GM19043 (cell line): ENCODE results near the gene USB1.
"Not testable (repeated sequence)": the region's sequence is repeated elsewhere in the genome, so short reads cannot be mapped to it uniquely, and the experiment has no call there.

Experiments used
- ATAC-seq: cut with Tn5 transposase; IDR thresholded peaks from one replicate; pipeline ENCODE4 v1.9.1; 2021; ENCODE audit warnings: low read depth; ENCODE audit not compliant: unreplicated experiment

USB1 gene

DNA sequence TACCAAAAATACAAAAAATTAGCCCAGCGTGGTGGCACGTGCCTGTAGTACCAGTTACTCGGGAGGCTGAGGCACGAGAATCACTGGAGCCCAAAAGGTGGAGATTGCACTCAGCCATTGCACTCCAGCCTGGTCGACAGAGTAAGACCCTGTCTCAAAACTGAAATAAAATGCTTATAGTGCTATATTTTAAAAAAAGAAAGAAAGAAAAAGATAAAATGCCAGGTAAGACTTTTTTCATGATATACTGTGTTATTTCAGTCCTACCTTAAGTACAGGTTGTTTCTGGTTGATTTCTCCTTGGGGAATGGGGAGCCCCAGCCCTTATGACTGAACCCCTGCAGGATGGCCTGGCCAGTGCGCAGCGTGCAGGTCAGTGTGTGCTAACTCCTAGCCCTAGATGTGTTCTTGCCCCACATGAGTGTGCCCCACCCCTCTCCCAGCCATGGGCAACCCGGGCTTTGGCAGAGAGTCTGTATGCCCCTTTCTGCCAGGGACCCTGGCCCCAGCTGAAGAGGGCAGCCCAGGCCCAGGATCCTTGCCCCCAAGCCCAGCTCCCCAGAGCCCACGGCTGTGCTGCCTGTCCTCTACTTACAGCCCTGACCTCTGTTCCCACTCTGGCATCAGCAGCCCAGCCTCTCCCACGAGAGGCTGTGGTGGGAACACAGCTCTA, 31.6 kb upstream of the USB1 start:
- no peak for ATAC-seq

DNA sequence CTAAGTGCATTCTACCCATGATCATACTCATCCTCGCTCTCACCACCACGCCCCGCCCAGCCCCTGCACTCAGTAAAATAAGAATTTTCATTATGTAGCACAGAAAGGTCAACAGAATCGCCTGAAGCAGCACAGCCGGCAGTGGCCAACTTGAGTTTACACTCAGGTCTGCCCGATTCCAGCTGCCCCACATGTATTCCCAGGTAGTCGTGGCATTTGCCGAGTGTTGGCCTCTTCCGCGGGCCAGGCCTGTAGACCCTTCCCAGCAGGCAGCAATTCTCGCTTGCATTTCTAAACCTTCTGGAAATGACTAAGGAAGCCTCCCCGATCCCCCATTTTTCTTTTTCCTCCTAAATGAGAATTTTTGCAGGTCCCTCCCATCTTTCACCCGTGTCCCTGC, 30.9 kb upstream of the USB1 start:
- no peak for ATAC-seq

DNA sequence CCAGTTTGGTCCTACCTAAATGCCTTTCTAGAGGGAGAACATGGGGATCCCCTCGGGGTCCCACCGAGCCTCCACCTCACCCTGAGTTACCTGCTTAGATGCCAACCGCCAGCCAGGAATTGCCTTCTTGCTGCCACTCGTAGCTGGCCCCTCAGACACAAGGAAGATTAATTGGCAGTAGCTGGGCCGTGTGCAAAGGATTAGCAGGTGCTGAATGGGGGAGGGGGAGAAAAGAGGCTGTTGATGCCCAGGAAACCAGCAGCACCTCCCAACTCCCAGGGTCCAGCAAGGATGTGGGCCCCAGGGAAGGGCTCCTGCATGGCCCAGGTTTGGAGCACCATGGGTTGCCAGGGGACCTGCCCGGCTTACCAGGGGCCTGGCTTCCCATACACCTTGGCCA, 30.2 kb upstream of the USB1 start, which contains the start of gene CNGB1:
TSS of gene CNGB1 (minus strand) at position 159 of the 400 bp plus-strand sequence. CDS start 3,842 bp downstream, outside the sequence.
- no peak for ATAC-seq

DNA sequence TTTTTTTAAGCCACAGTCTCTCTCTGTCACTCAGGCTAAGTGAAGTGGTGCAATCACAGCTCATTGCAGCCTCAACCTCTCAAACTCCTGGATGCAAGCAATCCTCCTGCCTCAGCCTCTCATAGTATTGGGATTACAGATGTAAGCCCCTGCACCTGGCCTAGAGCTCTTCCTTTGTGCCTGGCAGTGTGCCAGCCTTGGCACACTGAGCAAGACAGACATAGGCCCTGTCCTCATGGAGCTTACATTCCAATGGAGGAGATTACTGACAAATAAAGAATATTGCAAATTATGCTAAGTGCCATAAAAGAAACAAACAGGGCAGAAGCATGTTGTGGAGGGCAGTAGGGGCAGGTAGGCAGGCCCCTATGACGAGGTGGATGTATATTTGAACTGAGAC, 29.4 kb upstream of the USB1 start:
- ATAC-seq, result no peak

DNA sequence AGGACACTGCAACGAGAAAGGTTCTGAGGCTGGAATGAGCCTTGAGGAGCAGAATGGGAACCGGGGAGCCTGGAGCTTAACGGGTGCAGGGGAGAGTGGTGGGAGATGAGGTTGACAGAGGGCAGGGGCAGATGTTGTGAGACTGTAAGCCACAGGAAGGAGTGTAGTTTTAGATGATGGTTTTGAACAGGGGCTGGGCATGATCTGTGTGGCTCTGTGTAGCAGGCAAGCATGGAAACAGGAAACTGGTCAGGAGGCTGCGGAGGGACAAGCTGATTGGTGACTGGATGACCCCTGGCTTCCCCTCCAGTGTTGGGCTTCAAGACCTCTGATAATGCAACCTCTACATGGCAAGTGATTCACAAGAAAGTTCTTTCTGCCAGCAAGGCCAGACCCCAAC, 28.9 kb upstream of the USB1 start:
- ATAC-seq, result no peak

DNA sequence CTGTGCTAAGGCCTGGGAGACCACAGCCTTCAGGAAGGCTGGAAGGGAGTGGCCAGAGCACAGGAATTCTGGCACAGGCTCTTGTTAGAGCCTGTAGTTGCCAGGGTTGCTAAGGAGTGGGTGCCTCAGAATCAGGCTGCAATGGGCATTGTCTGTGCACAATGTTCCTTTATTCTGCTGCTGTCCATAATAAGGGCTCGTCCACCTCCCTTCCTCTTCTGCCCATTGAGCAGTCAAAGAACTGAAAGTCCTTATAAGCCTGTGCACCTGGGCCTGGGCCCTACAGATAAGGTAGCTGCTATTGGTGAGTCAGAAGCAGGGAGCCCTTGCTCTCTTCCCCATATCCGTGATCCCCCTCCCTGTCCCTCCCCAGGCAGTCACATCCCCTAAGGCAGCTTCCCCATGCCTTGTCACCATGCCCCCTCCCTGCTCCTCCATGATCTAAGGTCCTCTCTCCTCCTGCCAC, 24.8 kb upstream of the USB1 start:
- no peak for ATAC-seq

DNA sequence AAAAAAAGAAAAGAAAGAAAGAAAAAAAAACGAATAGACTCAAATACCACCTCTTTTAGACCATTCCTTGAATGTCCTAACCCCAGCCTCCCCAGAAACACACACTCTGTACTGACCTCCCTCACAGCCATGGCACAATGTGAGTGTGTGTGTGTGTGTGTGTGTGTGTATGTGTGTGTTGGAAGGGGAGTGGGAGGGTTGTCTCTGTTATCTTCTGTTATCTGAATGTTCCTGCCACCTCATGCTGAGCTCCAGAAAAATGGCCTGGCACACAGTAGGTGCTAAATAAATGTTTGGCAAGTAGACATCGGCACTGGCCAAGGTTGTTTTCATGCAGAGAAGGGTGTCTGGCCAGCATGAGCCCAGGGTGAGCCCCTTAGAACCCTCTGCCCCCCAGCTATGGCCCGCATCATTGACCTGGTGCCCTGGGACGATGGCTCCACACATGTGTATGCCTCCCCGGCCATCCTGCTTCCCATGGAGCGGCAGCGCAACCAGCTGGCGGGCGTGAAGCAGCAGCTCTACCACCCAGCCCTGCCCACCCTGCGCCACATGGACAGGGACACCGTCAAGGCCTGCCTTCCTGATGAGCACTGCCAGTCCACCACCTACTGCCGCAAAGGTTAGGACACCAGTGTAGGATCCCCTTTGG, 23.7 kb upstream of the USB1 start:
- ATAC-seq, result no peak

DNA sequence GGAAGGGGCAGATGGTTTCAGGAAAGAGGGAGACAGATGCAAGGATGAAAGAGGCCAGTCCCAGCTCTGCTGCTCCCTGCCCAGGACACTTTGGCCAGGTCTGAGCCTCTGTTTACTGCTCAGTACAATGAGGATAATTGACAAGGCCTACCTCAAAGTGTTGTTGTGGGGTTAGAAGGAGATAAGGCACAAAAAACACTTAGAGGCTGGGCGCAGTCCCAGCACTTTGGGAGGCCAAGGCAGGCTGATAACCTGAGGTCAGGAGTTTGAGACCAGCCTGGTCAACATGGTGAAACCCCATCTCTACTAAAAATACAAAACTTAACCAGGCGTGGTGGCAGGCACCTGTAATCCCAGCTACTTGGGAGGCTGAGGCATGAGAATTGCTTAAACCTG, 23.1 kb upstream of the USB1 start:
- ATAC-seq, result not testable (repeated sequence)

DNA sequence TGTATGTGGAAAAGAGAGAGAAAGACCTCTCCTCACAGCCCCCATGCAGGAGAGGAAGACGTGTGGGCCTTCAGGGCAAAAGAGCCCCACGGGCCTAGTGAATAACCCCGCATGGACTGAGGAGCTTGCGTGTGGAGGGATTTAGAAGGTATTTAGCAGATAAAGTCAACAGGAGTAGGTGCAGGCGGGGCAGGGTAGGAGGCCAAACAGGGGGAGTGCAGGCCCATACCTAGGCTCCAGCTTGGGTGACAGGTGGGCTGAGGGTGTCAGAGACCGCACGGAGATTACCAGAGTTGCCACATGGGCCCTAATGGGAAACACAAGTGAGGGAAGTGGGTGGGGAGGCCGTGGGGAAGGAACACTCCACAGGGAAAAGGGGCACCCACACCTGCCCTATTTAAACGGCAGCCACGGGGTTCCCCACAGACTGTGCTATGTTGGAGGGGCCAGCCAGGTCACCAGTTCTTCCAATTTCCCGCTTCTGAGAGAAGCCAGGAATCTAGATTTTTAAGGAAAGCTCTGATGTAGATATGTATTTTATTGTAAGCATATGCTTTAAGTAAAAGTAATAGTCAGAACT, 22.1 kb upstream of the USB1 start:
- ATAC-seq, result no peak

DNA sequence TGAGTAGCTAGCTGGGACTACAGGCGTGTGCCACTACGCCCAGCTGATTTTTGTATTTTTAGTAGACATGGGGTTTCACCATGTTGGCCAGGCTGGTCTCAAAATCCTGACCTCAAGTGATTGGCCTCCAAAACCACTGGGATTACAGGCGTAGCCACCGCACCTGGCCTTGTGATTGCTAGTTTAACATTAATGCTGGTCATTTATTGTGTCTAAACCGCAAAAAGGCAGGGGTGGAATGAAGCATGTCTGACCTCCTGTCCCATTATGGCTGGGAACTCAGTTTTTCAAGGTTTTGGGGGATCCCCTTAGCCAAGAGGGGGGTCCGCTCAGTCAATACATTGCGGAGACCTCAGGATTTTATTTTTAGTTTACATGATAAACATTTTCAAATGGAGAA, 19.6 kb upstream of the USB1 start:
- no peak for ATAC-seq

DNA sequence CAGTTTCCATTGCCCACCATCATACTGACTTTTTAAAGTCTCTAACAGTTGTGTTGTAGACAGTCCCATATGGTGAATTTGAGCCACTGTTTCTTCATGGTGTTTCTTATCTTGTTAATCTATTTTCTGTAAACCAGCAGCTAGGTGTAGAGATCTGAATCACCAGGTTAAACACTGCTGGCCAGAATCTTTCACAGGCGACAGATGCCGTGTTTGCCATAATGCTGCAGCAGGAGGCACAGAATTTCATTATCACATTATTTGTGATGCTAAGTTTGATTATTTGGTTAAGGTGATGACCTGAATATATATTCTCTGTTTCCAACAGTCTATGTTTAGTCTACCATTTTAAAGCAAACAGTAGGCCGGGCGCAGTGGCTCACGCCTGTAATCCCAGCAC, 18.8 kb upstream of the USB1 start:
- no peak for ATAC-seq

DNA sequence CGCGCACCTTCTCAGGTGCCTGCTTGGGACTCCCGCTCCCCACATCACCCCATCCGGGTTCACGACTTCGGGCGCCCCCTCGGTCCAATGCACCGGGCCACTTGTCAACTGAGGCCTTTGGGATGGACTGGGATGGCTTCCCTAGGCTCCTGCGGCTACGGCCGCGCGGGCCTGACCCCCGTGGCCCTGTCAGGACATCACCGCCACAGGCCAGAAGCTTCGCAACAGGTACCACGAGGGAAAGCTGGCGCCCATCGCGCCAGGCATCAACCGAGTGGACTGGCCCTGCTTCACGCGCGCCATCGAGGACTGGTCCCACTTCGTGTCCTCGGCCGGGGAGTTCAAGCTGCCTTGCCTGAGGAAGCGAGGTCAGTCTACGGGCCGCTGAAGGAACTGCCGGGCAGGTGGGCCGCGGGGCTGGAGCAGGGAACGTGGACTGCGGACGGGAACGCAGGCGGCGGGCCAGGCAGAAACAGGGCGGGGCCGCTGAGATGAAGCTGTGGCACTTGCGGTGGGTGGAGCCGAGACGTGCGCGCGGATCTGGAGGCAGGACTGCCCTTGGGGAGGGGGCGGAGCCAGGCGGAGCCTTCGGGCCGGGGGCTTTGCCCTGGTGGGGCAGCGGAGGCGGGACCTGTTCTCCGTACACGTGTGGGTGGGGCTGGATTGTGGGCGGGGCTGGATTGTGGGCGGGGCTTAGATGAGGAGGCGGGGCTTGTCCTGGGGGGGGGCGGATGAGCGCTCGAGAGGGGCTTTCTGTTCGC, 16.6 kb upstream of the USB1 start:
- peak; percentile 81 for ATAC-seq

DNA sequence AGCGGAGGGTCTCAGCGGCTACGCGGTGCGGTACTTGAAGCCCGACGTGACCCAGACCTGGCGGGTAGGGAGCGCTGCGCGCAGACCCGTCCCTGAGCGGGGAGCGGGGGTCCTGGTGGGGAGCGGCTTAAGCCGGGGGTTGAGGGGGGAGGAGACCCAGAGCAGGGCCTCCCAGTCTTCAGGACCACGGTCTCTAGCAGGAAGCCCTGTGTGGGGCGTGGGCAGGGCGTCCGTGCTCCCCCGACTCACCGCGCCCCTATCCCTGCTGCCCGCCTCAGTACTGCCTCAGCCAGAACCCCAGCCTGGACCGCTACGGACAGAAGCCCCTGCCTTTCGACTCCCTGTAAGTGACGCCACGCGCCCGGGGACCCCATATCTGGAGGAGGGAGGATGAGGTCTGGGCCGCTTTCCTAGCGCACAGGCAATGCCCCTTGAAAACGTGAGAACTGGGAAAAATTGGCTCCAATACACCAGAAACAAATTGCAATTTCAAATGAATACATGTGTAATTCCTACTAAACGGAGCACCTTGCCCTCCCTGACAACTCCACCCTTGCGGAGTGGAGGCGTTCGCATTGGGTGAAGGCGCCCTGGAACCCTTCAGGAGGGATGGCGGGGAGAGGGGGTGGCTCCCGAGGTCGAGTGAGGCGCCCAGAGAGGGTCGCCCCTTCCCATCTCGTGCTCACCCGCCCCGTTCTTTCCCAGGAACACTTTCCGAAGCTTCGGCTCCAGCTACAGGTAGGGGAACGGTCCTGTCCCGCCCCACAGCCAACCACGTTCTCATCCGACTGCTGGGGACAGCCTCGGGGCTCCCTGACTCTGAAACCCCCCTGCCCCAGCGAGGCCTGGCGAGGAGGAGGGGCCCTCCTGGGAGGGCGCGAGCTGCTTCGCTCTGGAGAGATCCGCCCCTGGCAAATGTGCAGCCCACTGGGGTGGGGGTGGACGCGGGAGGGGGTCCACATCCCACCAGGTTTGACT, 15.7 kb upstream of the USB1 start:
- ATAC-seq, result no peak

DNA sequence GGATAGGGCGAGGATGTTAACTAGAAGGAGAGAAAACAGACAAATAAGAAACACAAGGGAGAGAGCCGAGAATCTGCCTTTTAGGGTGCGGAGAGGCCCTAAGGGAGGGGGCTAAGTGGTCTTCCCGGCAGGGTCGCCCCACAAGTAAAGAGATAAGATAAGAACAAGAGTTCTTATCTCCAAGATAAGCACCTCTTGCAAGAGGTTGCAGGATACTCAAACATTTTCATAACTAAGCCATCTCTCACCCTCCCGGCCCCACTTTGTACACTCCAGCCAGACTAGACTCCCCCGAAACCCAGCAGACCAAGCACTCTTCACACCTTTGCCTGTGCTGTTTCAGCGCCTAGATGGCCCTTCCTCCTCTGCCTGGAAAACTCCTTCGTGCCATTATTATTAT, 15.0 kb upstream of the USB1 start:
- ATAC-seq, result no peak

DNA sequence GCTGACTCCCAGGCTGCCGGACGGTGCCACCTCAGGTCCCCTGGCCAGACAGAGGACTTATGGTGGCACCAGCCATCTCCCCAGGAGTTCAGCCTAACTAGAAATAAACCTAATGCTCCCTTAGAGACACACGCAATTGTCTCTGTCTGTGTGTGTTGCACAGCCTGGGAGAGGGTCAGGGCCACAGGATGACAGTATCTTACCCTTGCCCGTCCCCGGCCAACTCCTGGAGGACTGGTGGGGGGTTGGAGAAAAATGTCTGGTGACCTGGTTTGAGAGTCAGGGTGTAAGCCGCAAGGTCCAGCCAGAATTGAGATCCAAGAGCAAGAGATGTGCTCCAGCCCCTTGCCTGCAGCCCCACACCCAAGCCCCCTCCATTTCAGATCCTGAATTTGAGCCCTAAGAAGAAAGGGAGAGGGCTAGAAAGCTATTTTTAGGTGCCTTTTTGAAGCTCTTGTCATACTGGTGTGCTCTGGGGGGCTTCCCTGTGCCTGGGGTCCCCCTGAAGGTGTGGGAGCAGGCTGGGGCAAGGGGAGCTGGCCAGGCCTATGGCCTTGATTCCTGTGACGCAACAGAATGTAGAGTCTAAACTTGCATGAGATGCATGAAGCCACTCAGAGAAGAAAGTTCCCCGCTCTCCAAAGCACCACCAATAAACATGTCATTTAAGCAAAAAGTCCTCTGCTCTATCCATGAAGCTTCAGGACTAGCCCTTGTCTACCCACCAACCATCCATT, 13.6 kb upstream of the USB1 start:
- no peak for ATAC-seq

DNA sequence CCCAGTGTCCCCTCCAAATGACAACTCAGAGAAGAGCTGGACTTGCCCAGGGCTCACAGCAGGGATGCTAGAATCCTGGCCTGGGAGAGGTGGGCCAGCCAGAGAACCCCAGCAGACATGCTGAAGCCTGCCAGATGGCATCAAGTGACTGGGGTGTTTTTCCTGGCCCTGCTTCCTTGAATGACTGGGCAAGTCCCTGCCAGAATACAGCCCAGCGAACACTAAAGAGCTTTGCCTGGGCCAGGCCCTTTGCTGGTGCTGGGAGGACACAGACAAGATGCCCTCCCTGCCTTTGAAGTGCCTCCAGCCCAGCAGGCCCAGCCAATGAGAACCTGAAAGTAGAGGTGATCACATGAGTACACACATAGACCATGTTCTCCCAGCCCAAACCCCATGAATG, 12.3 kb upstream of the USB1 start:
- no peak for ATAC-seq

DNA sequence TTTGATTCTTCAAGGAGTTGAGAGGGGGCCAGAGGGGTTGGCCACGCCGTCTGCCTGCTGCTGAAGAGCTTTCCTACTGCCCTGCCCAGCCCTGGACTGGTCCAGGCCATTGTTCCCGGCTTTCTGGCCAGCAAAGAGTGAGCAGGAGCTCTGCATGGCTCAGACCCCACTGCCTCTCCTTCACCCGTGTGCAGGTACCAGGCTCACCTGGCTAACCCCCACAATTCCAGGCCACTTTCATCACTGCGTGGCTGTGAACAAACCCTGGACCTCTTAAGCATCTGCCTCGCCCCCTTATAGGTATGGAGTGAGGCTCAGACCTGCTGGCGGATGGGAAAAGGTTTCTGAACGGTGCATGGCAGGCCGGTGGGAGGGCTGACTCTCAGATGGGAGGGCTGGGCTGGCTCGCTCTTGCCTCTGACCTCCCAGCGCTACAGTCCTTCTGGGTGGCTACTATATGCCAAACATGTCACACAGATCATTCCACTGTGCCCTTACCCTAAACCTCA, 9.6 kb upstream of the USB1 start:
- ATAC-seq, result no peak

DNA sequence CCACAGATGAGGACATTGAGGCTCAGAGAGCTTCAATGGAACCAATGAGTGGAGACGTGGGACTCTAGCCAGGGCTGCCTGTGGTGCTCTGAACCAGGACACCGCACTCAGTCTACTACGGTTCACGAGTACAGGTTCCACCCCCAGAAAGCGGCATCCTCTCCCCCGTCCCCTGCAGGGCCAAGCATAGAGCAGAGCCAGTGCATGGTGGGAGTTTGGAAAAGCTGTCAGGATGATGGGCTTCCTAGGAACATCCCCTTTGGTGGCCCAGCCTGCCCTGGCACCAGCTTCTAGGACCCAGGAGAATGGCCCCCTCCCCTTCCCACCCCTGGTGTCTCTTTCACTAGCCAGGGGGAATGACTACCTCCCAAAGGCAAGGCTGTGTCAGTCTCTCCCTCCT, 9.1 kb upstream of the USB1 start:
- no peak for ATAC-seq

DNA sequence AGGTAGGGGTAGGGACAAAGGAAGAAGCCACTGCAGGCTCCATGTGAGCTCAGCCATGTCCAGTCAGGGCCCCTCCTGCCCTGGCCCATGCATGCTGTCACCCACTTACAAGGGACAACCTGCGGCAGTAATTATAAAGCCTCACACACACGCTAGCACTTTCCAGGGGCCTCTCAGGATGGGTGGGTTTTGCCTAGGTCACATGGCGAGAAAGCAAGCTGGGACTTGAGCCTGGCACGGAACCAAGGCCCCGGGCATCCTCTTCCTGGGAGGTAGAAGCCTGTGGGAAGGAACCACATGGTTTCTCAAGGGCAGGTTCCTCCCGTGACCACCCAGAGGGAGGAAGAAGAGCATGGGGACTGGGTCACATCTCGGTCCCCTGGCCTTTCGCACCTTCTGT, 7.8 kb upstream of the USB1 start:
- no peak for ATAC-seq
